Activated effector memory CD4-positive, alpha-beta T cell treated with anti-CD3 and anti-CD28 coated beads, Interleukin-2, amount 50 U/mL, for 16 hours (primary cell): Measurements from ENCODE around the gene TMEM163.

Experiments
- DNase-seq: peaks from one replicate; pipeline ENCODE4 v3.0.0-alpha.2; 2020

TMEM163 gene

GRCh38 chr2:134452042-134452733, 266.6 kb downstream of the TMEM163 start:
- DNase-seq = no peak

- DNase-seq = no peak
Measured at GRCh38 chr2:134451347-134451630, 267.5 kb downstream of the TMEM163 start.

GRCh38 chr2:134449751-134450513, 268.9 kb downstream of the TMEM163 start:
- DNase-seq = no peak

GRCh38 chr2:134449157-134449556, 269.6 kb downstream of the TMEM163 start:
- DNase-seq = no peak

- no peak for DNase-seq
Measured at GRCh38 chr2:134448650-134449049, 270.1 kb downstream of the TMEM163 start.

GRCh38 chr2:134447669-134448068, 271.1 kb downstream of the TMEM163 start:
- no peak for DNase-seq

GRCh38 chr2:134446383-134447017, 272.3 kb downstream of the TMEM163 start:
- DNase-seq = no peak

- DNase-seq = no peak
Measured at GRCh38 chr2:134445985-134446382, 272.8 kb downstream of the TMEM163 start.

- no peak for DNase-seq
Measured at GRCh38 chr2:134445116-134445515, 273.7 kb downstream of the TMEM163 start.

- no peak for DNase-seq
Measured at GRCh38 chr2:134443814-134444480, 274.9 kb downstream of the TMEM163 start.

GRCh38 chr2:134441153-134441863, 277.5 kb downstream of the TMEM163 start:
- DNase-seq = no peak

GRCh38 chr2:134440336-134440909, 278.4 kb downstream of the TMEM163 start:
- DNase-seq = no peak

- DNase-seq = no peak
Measured at GRCh38 chr2:134438371-134438770, 280.4 kb downstream of the TMEM163 start.

GRCh38 chr2:134436706-134437105, 282.1 kb downstream of the TMEM163 start:
- DNase-seq = no peak

- no peak for DNase-seq
Measured at GRCh38 chr2:134435936-134436335, 282.9 kb downstream of the TMEM163 start.

- DNase-seq = no peak
Measured at GRCh38 chr2:134435505-134435904, 283.3 kb downstream of the TMEM163 start.

GRCh38 chr2:134433979-134434378, 284.8 kb downstream of the TMEM163 start:
- DNase-seq = no peak

- DNase-seq = no peak
Measured at GRCh38 chr2:134433469-134433868, 285.3 kb downstream of the TMEM163 start.

GRCh38 chr2:134432435-134432883, 286.3 kb downstream of the TMEM163 start:
- DNase-seq = no peak

- DNase-seq = no peak
Measured at GRCh38 chr2:134431838-134432434, 286.9 kb downstream of the TMEM163 start.

GRCh38 chr2:134429886-134430285, 288.9 kb downstream of the TMEM163 start:
- DNase-seq = no peak

GRCh38 chr2:134426721-134427120, 292.1 kb downstream of the TMEM163 start:
- DNase-seq = no peak
